ENCODE data around the gene SLC22A5.

The SLC22A5 gene

DNA sequence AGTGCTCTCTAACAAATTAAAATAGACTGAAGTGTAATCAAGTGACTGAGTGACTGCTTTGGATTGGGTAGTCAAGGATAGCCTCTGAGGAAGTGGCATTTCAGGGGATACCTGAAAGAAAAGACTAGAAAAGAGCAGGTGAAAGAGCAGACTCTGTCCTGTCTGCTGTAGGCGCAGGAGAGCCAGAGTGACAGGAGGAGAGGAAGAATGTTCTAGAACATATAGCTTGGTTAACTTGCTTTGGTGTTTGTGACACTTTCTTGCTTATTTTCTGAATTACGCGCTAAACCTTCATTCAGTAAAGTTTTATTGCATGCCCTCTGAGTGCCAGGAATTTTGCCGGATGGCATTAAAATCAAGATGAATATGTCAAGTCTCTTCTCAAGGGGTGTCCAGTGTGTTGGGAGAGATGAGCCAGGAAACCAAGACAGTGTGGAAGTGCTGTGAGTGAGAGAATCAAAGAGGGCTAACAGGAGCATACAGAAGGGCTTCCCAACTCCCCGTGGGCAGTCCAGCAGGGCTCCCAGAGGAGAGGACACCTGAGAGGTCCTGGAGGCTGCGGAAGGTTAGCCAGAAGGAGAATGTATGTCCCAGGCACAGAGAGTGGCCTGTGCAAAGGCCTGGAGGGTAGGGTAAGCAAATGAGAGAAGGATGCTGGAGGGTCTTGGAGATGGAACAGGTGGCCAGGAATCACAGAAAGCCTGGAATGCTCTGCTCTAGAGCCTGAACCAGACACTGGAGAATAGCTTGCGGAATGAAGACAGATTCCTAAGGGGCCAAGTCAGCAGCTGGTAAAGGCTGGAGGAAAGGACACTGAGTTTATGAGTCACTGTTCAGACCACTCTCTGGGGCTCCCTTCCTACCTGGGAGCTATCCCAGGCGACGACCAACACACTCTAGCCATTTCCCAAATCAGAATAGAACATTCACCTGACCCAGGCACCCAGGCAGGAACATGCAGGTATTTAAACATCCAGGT lies 59.3 kb downstream of the SLC22A5 start:
- TF ChIP-seq, protein P1, sequence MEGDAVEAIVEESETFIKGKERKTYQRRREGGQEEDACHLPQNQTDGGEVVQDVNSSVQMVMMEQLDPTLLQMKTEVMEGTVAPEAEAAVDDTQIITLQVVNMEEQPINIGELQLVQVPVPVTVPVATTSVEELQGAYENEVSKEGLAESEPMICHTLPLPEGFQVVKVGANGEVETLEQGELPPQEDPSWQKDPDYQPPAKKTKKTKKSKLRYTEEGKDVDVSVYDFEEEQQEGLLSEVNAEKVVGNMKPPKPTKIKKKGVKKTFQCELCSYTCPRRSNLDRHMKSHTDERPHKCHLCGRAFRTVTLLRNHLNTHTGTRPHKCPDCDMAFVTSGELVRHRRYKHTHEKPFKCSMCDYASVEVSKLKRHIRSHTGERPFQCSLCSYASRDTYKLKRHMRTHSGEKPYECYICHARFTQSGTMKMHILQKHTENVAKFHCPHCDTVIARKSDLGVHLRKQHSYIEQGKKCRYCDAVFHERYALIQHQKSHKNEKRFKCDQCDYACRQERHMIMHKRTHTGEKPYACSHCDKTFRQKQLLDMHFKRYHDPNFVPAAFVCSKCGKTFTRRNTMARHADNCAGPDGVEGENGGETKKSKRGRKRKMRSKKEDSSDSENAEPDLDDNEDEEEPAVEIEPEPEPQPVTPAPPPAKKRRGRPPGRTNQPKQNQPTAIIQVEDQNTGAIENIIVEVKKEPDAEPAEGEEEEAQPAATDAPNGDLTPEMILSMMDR (IDR thresholded peaks at IDR 0.05), result no peak
- no peak overlapping the region for H3K27ac ChIP-seq
- no peak overlapping the region for H3K4me2 ChIP-seq (ENCODE audit: low read length)
- peaks cover 58% of the 10 kb centered on the region for H3K79me2 ChIP-seq
- H3K9me3 ChIP-seq (ENCODE audit: control insufficient read depth, low read length), result no peaks in the 10 kb centered on the region
- H3K27me3 ChIP-seq (ENCODE audit: control insufficient read depth, insufficient read depth, low read length), result no peaks in the 10 kb centered on the region
- no peaks in the 10 kb centered on the region for H3K36me3 ChIP-seq (ENCODE audit: control insufficient read depth, insufficient read depth, low read length)
- H3K4me3 ChIP-seq (ENCODE audit: low read depth, low read length), result no peak overlapping the region
- H3K9ac ChIP-seq, result no peak overlapping the region
- no peak overlapping the region for H2AFZ ChIP-seq
- peaks cover 24% of the 10 kb centered on the region for H3K4me1 ChIP-seq

DNA sequence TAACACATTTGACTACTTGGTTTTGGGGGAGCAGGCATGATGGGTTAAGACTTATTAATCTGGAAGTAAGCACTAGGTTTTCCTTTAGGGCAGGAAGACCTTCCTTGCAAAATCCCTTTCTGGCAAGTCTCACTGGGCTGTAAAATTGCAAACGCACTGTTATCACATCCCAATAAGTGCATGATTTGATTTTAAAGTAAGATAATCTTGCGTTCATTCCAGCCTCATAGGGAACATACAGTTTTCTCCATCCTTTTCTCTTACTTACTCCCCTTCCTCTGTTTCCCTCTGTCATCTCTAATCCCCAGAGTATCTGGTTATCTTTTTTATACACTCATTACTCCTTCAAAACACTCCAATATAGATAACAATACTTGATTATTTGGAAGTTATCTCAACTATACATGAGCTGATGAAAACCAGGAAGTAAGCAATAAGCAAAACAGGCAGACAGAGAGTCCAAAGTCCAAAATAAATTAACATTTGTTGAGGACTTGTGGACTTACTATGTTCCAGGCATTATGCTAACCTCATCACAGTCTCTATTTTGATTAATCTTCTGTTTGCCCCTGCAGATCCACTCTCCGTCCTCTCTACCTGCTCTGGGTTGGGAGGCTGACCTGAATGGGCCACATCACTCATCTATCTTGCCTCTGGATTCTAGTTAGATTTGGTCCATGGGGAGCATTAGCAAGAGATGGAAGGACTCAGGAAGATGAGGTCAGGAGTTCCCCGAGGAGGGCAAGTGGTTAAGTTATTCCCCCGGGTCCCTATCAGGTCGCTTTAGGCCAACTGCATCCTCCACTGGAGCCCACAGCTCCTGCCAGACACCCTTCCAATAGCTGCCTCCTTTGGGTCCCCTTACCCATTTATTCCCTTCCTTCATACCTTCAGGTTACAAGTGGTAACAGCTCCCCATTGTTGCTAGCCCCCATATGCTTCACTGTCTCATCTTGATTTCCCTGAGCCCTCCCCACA lies 60.2 kb downstream of the SLC22A5 start:
- H3K9ac ChIP-seq, result no peak overlapping the region
- no peak overlapping the region for H3K4me3 ChIP-seq (ENCODE audit: low read depth, low read length)
- H3K4me2 ChIP-seq (ENCODE audit: low read length), result no peak overlapping the region
- no peak overlapping the region for H2AFZ ChIP-seq
- H3K27me3 ChIP-seq (ENCODE audit: control insufficient read depth, insufficient read depth, low read length), result no peaks in the 10 kb centered on the region
- no peak overlapping the region for H3K27ac ChIP-seq
- no peaks in the 10 kb centered on the region for H3K9me3 ChIP-seq (ENCODE audit: control insufficient read depth, low read length)
- H3K79me2 ChIP-seq, result peaks cover 67% of the 10 kb centered on the region
- H3K4me1 ChIP-seq, result peaks cover 24% of the 10 kb centered on the region
- H3K36me3 ChIP-seq (ENCODE audit: control insufficient read depth, insufficient read depth, low read length), result no peaks in the 10 kb centered on the region
- TF ChIP-seq, protein P1 (IDR thresholded peaks at IDR 0.05), result no peak

DNA sequence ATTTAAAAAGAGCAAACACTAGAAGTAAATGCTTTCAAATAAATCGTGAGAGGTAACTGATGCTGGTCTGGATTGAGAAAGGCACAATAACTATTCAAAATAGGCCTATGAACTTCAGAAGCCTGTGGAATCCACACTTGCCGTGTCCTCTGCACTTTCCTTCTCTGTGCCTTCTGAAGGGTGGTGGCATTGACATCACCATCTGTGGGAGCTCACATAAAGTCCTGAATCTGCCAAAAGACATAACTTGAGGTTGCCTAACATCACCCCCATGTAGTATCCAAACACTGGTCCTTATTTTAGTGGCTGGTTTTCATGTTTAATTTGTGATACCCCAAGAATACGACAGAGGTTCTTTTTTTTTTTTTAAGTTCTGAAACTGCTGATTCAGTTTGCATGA lies 61.2 kb downstream of the SLC22A5 start:
- Histone ChIP-seq H3K4me2 (ENCODE audit: low read length) (no peak overlapping the region), H3K9me3 (ENCODE audit: control insufficient read depth, low read length) (no peaks in the 10 kb centered on the region), H2AFZ (no peak overlapping the region), H3K4me1 (peaks cover 24% of the 10 kb centered on the region), H3K36me3 (ENCODE audit: control insufficient read depth, insufficient read depth, low read length) (no peaks in the 10 kb centered on the region), H3K27me3 (ENCODE audit: control insufficient read depth, insufficient read depth, low read length) (no peaks in the 10 kb centered on the region), H3K4me3 (ENCODE audit: low read depth, low read length) (no peak overlapping the region), H3K79me2 (peaks cover 65% of the 10 kb centered on the region), H3K9ac (no peak overlapping the region), H3K27ac (no peak overlapping the region)
- TF ChIP-seq, protein P1 (IDR thresholded peaks at IDR 0.05), result no peak

DNA sequence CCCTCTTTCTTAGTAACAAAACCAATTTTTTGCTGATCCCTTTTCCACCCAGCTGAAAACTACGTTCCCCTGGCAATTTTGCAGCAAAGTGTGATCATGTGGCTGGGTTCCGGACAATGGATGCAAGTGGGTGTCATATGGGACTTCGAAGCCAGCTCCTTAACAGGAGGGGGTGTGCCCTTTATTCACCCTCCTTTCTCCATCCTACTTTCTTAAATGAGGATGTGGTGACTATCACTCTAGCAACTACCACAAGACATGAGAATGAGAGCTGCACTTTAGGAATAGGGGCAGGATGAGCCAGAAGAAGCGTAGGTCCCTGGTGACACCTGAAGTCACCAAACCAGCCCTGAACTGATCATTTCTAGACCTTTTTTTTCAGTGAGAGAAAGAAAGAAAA lies 62.1 kb downstream of the SLC22A5 start:
- no peaks in the 10 kb centered on the region for H3K9me3 ChIP-seq (ENCODE audit: control insufficient read depth, low read length)
- H3K27me3 ChIP-seq (ENCODE audit: control insufficient read depth, insufficient read depth, low read length), result no peaks in the 10 kb centered on the region
- peaks cover 20% of the 10 kb centered on the region for H3K4me1 ChIP-seq
- TF ChIP-seq, protein P1 (IDR thresholded peaks at IDR 0.05), result no peak
- no peak overlapping the region for H2AFZ ChIP-seq
- H3K79me2 ChIP-seq, result peaks cover 58% of the 10 kb centered on the region
- no peaks in the 10 kb centered on the region for H3K36me3 ChIP-seq (ENCODE audit: control insufficient read depth, insufficient read depth, low read length)
- H3K4me2 ChIP-seq (ENCODE audit: low read length), result no peak overlapping the region
- H3K4me3 ChIP-seq (ENCODE audit: low read depth, low read length), result no peak overlapping the region
- no peak overlapping the region for H3K9ac ChIP-seq
- H3K27ac ChIP-seq, result no peak overlapping the region

Data from parathyroid adenoma (tissue), 2 donors.